SU-DHL-6 (cell line): ENCODE results near the gene PBRM1.

Experiments
- H2AFZ ChIP-seq: fragments of 200-600 bp; sonication (generic); 2 replicates; pipeline ENCODE4 v1.6.1; 2014; ENCODE audit warnings: low read depth, mild to moderate bottlenecking, moderate library complexity, mixed read lengths, antibody characterized with exemption, low read length; ENCODE audit not compliant: severe bottlenecking
- H3F3A ChIP-seq: fragments of 200-600 bp; shearing (Covaris generic); 2 replicates; pipeline ENCODE4 v1.6.0; 2016; ENCODE audit warnings: antibody characterized with exemption, mild to moderate bottlenecking; ENCODE audit not compliant: insufficient read depth
- H3K27ac ChIP-seq: fragments of 200-600 bp; sonication (generic); 2 replicates; pipeline ENCODE4 v1.5.1; 2016; ENCODE audit warnings: low read depth, mild to moderate bottlenecking, low read length, moderate library complexity, mixed read lengths
- H3K27me3 ChIP-seq: fragments of 200-600 bp; sonication (generic), shearing (Covaris generic); 2 replicates; pipeline ENCODE4 v1.6.0; 2014; ENCODE audit warnings: mild to moderate bottlenecking, low read length
- H3K36me3 ChIP-seq: fragments of 200-600 bp; sonication (generic); 2 replicates; pipeline ENCODE4 v1.6.1; 2014; ENCODE audit warnings: mild to moderate bottlenecking, low read length, mixed read lengths
- H3K4me2 ChIP-seq: fragments of 300-600, 200-600 bp; shearing (Covaris generic), sonication (generic); 2 replicates; pipeline ENCODE4 v1.6.0; 2014; ENCODE audit warnings: low read length, low read depth, mild to moderate bottlenecking; ENCODE audit not compliant: poor library complexity, severe bottlenecking
- H3K4me3 ChIP-seq: fragments of 200-600 bp; sonication (generic); 2 replicates; pipeline ENCODE4 v1.5.1; 2014; ENCODE audit warnings: antibody characterized with exemption, low read length, mild to moderate bottlenecking, mixed read lengths; ENCODE audit not compliant: insufficient read depth, poor library complexity, severe bottlenecking
- H3K79me2 ChIP-seq: fragments of 200-600 bp; sonication (generic); 2 replicates; pipeline ENCODE4 v1.6.1; 2014; ENCODE audit warnings: mild to moderate bottlenecking, low read length, moderate library complexity; ENCODE audit not compliant: insufficient read depth
- H3K9ac ChIP-seq: fragments of 200-600 bp; sonication (generic); 2 replicates; pipeline ENCODE4 v1.7.0; 2014; ENCODE audit warnings: mild to moderate bottlenecking, low read length
- H3K9me2 ChIP-seq: fragments of 200-600 bp; sonication (generic); replicated peaks from 2 replicates; pipeline ENCODE4 v1.6.1; 2014; ENCODE audit warnings: low read length; ENCODE audit not compliant: insufficient read depth
- H3K9me3 ChIP-seq: fragments of 200-600 bp; sonication (generic); 2 replicates; pipeline ENCODE4 v1.6.1; 2014; ENCODE audit warnings: low read length, mixed read lengths; ENCODE audit not compliant: insufficient read depth
- H4K20me1 ChIP-seq: fragments of 200-600 bp; sonication (generic); 2 replicates; pipeline ENCODE4 v1.6.1; 2014; ENCODE audit warnings: low read depth, mild to moderate bottlenecking, antibody characterized with exemption, low read length, moderate library complexity, mixed read lengths
- EZH2phosphoT487 ChIP-seq: fragments of 200-600 bp; sonication (generic), shearing (Covaris generic); conservative IDR thresholded peaks from 2 replicates; pipeline ENCODE4 v1.6.1; 2018; ENCODE audit warnings: mild to moderate bottlenecking, antibody characterized with exemption, low read length, moderate library complexity, mixed read lengths
- TF ChIP-seq, protein P1 (sequence below): fragments of 200-600 bp; sonication (generic); IDR thresholded peaks from one replicate; pipeline ENCODE4 v1.5.1; 2017; ENCODE audit warnings: antibody characterized with exemption, mild to moderate bottlenecking, low read length, moderate library complexity; ENCODE audit not compliant: insufficient read depth, poor library complexity, severe bottlenecking

Gene PBRM1

DNA sequence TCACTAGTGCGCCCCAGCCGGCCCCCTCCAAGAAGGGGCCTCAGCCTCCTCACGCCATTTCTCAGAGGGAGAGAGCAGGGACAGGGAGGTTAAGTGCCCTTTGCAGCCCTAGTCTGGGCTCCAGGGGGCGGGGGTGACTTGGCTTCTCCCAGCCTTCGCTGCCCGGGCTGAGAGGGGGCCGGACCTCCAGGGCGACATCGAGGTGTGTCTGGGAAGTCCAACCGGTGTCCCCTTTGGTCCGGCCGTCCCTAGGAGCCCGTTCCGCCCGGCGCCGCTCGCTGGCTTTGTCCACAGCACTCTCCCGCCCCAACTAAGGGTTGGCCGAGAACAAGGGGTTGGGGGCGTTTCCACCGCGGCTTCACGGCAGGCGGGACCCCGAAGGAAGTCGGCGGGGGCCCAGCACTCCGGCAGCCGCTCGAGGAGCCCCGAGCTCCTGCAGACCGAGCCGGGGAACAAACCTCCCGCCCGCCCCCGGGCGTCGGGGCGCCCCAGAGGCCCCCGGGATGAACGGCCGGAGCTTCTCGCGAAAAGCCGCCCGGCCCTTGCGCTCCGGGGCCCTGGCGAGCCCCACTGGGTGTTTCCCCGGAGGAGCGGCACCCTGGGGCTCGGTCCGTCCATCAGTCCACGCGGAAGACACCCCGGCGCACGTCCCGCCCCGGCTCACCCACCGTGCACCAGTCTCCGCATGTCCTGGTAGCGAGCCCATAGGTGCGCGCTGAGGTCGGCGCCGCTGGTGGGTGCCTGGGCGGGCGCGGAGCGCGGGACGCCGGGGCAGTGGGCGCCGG lies 152.7 kb downstream of the PBRM1 start:
- no peak overlapping the region for H2AFZ ChIP-seq
- peak overlapping the region; percentile 93 for H3K4me2 ChIP-seq
- TF ChIP-seq, protein P1, sequence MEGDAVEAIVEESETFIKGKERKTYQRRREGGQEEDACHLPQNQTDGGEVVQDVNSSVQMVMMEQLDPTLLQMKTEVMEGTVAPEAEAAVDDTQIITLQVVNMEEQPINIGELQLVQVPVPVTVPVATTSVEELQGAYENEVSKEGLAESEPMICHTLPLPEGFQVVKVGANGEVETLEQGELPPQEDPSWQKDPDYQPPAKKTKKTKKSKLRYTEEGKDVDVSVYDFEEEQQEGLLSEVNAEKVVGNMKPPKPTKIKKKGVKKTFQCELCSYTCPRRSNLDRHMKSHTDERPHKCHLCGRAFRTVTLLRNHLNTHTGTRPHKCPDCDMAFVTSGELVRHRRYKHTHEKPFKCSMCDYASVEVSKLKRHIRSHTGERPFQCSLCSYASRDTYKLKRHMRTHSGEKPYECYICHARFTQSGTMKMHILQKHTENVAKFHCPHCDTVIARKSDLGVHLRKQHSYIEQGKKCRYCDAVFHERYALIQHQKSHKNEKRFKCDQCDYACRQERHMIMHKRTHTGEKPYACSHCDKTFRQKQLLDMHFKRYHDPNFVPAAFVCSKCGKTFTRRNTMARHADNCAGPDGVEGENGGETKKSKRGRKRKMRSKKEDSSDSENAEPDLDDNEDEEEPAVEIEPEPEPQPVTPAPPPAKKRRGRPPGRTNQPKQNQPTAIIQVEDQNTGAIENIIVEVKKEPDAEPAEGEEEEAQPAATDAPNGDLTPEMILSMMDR: no peak
- TF ChIP-seq EZH2phosphoT487: no peak
- no peaks in the 10 kb centered on the region for H3K9me2 ChIP-seq
- H3K79me2 ChIP-seq: peaks cover 61% of the 10 kb centered on the region
- peak overlapping the region; percentile 64 for H3K27ac ChIP-seq
- peak overlapping the region; percentile 93 for H3K9ac ChIP-seq
- no peaks in the 10 kb centered on the region for H3K9me3 ChIP-seq
- H4K20me1 ChIP-seq: peaks cover 9% of the 10 kb centered on the region; the same call in 1 of the 2 replicates
- H3F3A ChIP-seq: peaks cover 21% of the 10 kb centered on the region
- H3K36me3 ChIP-seq: no peaks in the 10 kb centered on the region
- no peaks in the 10 kb centered on the region for H3K27me3 ChIP-seq
- H3K4me3 ChIP-seq: peak overlapping the region; percentile 82

DNA sequence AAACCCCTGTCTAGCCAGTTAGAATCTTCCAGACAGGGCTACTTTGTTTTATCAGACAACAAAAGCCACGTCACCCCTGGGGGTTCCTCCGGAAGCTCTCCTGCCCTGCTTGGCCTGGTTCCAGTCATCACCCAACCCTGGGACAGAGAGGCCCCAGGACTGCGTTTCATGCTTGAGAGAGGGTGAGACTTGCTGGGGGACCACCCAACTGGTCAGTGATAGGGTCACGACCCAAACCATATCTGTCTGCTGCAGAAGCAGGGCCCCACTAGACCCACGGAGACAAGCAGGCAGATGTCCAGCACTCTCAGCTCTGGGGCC lies 153.2 kb downstream of the PBRM1 start:
- Histone ChIP-seq H3K9ac (peak overlapping the region; percentile 93), H3K27me3 (no peaks in the 10 kb centered on the region), H3K36me3 (0 out of 2 replicates have a peak, but pooled peaks cover 4% of the 10 kb centered on the region), H3K27ac (peak overlapping the region; percentile 64), H3K9me2 (no peaks in the 10 kb centered on the region), H3K79me2 (peaks cover 56% of the 10 kb centered on the region), H3K9me3 (no peaks in the 10 kb centered on the region), H3F3A (peaks cover 21% of the 10 kb centered on the region), H2AFZ (no peak overlapping the region), H3K4me3 (peak overlapping the region; percentile 82), H3K4me2 (peak overlapping the region; percentile 93), H4K20me1 (peaks cover 9% of the 10 kb centered on the region; the same call in 1 of the 2 replicates)
- TF ChIP-seq, protein P1: no peak
- TF ChIP-seq EZH2phosphoT487: no peak

DNA sequence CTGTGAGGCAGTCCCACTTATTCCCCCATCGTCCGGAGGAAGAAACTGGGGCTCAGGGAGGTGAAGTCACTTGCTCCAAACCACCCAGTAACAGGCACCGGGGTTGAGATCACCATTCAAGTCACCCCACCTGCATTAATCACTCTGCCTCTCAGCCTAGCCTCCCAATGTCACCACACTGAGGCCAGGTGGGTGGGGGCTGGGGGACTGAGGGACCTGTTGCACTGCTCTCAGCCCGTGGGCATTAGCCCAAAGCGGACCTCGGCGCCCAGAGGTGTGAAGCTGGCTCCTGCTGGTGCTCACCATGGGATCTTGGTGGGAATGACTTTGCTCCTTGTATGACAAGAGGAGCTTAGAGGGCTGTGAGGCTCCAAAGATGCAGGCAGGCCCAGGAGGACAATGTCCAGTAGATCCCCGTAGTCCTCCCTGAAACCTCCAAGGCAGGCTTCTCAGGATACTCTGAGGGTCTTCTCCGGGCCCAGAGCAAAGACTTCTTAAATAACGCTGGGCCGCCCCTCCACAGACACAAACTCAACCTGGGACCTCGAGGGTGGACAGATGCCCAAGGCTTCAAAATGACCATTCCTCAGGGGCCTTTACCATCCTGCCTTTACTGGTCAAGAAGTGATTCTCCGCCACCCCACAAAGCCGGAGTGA lies 153.7 kb downstream of the PBRM1 start:
- no peaks in the 10 kb centered on the region for H3K9me3 ChIP-seq
- no peaks in the 10 kb centered on the region for H3K27me3 ChIP-seq
- H3K9ac ChIP-seq: peak overlapping the region; percentile 93
- peaks cover 21% of the 10 kb centered on the region for H3F3A ChIP-seq
- H3K79me2 ChIP-seq: peaks cover 51% of the 10 kb centered on the region
- H4K20me1 ChIP-seq: peaks cover 9% of the 10 kb centered on the region; the same call in 1 of the 2 replicates
- 0 out of 2 replicates have a peak overlapping the region, but pooled peaks have one; percentile 64 for H3K27ac ChIP-seq
- H3K4me3 ChIP-seq: peak overlapping the region; percentile 82
- peak overlapping the region; percentile 93 for H3K4me2 ChIP-seq
- H2AFZ ChIP-seq: no peak overlapping the region
- TF ChIP-seq, protein P1: no peak
- no peak for TF ChIP-seq EZH2phosphoT487
- no peaks in the 10 kb centered on the region for H3K9me2 ChIP-seq
- 0 out of 2 replicates have a peak, but pooled peaks cover 4% of the 10 kb centered on the region for H3K36me3 ChIP-seq
